ENCODE data around the gene KRTAP10-11. TPM values are rescaled to one million over a fixed set of nuclear protein-coding genes. Genes with fewer than 3 reads are reported as not detected.

KRTAP10-11 gene
- total and polyA plus RNA-seq, 2 experiments from 2014 or later, result not detected

DNA sequence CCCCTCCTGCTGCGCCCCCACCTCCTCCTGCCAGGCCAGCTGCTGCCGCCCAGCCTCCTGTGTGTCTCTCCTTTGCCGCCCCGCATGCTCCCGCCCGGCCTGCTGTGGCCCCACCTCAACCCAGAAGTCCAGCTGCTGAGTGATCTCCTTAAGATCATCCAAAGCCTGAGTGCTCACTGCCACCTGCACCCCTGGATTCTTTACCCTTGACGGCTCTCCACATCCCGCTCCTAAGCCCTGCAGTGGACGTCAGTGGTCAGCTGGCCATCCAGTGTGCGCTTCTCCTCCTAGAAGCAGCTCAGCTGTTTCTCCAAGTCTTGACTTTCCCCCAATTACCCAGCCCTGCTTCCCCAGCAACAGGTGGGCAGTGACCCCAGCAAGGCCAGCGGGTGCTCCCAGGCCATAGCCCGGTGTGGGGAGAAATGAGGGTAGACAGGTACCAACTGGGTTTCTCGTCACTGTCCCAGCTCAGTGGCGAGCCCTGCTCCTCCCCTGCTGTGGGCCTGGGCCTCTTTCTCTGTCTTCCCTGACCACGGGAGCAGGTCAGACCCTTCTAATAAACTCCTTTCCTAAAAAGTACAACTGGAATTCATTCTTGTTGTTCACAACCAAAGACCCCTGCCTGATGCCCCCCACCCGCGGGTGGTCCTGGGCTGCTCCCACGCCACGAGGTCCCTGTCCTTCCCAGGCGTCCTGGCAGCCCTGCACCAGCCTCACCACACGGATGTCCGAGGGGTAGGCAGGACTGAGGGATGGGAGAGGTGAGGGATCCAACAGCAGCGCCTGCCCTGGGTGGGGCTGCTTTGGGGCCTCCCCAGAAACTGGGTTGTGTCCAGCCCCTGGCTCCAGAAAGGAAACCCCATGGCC, 44.4 kb upstream of the KRTAP10-11 start:
- Histone ChIP-seq H3K9me3 (ENCODE audit: low read depth) (no peaks in the 10 kb centered on the region), H3K36me3 (replicated peaks; ENCODE audit: insufficient read depth, low read depth) (no peaks in the 10 kb centered on the region), H3K4me3 (no peak overlapping the region), H2AFZ (no peak overlapping the region), H3K4me1 (ENCODE audit: insufficient read depth) (no peaks in the 10 kb centered on the region), H4K20me1 (ENCODE audit: insufficient read depth, poor library complexity, severe bottlenecking) (no peaks in the 10 kb centered on the region), H3K79me2 (no peaks in the 10 kb centered on the region), H3K27me3 (no peaks in the 10 kb centered on the region), H3K4me2 (no peak overlapping the region), H3K27ac (no peak overlapping the region), H3K9me2 (replicated peaks; ENCODE audit: insufficient read depth) (no peaks in the 10 kb centered on the region)
- TF ChIP-seq EZH2phosphoT487 (IDR thresholded peaks at IDR 0.05; ENCODE audit: low read depth, severe bottlenecking, unreplicated experiment), result no peak
- TF ChIP-seq CTCF (IDR thresholded peaks at IDR 0.05; ENCODE audit: poor library complexity), result no peak
- no peak for TF ChIP-seq EZH2 (IDR thresholded peaks at IDR 0.05; ENCODE audit: borderline replicate concordance)
- WGBS (ENCODE audit: low lambda C conversion rate, missing lambda C conversion rate), result 92% methylated on average over 18 of the region's 23 CpGs
- no peak for DNase-seq (ENCODE audit: low spot score)

- Histone ChIP-seq H3K9me3 (ENCODE audit: low read depth) (no peaks in the 10 kb centered on the region), H3K4me1 (ENCODE audit: insufficient read depth) (no peaks in the 10 kb centered on the region), H3K79me2 (no peaks in the 10 kb centered on the region), H4K20me1 (ENCODE audit: insufficient read depth, poor library complexity, severe bottlenecking) (no peaks in the 10 kb centered on the region), H3K9me2 (replicated peaks; ENCODE audit: insufficient read depth) (no peaks in the 10 kb centered on the region), H3K4me3 (no peak overlapping the region), H2AFZ (no peak overlapping the region), H3K4me2 (no peak overlapping the region), H3K36me3 (replicated peaks; ENCODE audit: insufficient read depth, low read depth) (no peaks in the 10 kb centered on the region), H3K27me3 (no peaks in the 10 kb centered on the region), H3K27ac (no peak overlapping the region)
- no peak for TF ChIP-seq EZH2phosphoT487 (IDR thresholded peaks at IDR 0.05; ENCODE audit: low read depth, severe bottlenecking, unreplicated experiment)
- no peak for TF ChIP-seq EZH2 (IDR thresholded peaks at IDR 0.05; ENCODE audit: borderline replicate concordance)
- no peak for TF ChIP-seq CTCF (IDR thresholded peaks at IDR 0.05; ENCODE audit: poor library complexity)
- WGBS (ENCODE audit: low lambda C conversion rate, missing lambda C conversion rate), result 91% methylated on average over 19 of the region's 21 CpGs
- DNase-seq (ENCODE audit: low spot score), result no peak
These were observed 43.8 kb upstream of the KRTAP10-11 start for GRCh38 chr21:44602463-44602850.

GRCh38 chr21:44603109-44603875, 42.9 kb upstream of the KRTAP10-11 start:
- no peak for DNase-seq (ENCODE audit: low spot score)
- Histone ChIP-seq H3K4me2 (no peak overlapping the region), H3K36me3 (replicated peaks; ENCODE audit: insufficient read depth, low read depth) (no peaks in the 10 kb centered on the region), H3K27me3 (no peaks in the 10 kb centered on the region), H3K79me2 (no peaks in the 10 kb centered on the region), H2AFZ (no peak overlapping the region), H3K27ac (no peak overlapping the region), H3K4me3 (no peak overlapping the region), H3K4me1 (ENCODE audit: insufficient read depth) (no peaks in the 10 kb centered on the region), H4K20me1 (ENCODE audit: insufficient read depth, poor library complexity, severe bottlenecking) (no peaks in the 10 kb centered on the region), H3K9me2 (replicated peaks; ENCODE audit: insufficient read depth) (no peaks in the 10 kb centered on the region), H3K9me3 (ENCODE audit: low read depth) (no peaks in the 10 kb centered on the region)
- no peak for TF ChIP-seq CTCF (IDR thresholded peaks at IDR 0.05; ENCODE audit: poor library complexity)
- TF ChIP-seq EZH2 (IDR thresholded peaks at IDR 0.05; ENCODE audit: borderline replicate concordance), result no peak
- no peak for TF ChIP-seq EZH2phosphoT487 (IDR thresholded peaks at IDR 0.05; ENCODE audit: low read depth, severe bottlenecking, unreplicated experiment)
- 64% methylated on average over 17 of the region's 17 CpGs for WGBS (ENCODE audit: low lambda C conversion rate, missing lambda C conversion rate)
